ENCODE results near the gene PDE3B.

DNA sequence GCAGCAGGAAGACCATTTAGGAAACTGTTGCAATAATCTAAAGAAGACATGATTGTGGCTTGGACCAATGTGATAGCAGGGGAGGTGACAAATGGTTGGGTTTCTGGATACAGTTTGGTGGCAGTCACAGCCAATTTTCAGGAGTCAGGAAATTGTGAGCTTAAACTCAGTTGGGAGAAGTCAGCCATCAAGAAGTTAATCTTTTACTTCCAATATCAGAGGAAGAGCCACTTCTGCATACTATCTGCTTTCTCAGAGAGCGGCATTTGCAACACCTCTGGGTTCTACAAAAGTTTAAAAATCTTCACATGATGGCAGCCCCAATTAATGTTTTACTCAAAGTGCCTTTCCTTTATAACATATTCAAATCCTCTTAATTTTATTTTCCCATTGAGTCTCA, 33.7 kb upstream of the PDE3B start:
- TF ChIP-seq, protein P1, sequence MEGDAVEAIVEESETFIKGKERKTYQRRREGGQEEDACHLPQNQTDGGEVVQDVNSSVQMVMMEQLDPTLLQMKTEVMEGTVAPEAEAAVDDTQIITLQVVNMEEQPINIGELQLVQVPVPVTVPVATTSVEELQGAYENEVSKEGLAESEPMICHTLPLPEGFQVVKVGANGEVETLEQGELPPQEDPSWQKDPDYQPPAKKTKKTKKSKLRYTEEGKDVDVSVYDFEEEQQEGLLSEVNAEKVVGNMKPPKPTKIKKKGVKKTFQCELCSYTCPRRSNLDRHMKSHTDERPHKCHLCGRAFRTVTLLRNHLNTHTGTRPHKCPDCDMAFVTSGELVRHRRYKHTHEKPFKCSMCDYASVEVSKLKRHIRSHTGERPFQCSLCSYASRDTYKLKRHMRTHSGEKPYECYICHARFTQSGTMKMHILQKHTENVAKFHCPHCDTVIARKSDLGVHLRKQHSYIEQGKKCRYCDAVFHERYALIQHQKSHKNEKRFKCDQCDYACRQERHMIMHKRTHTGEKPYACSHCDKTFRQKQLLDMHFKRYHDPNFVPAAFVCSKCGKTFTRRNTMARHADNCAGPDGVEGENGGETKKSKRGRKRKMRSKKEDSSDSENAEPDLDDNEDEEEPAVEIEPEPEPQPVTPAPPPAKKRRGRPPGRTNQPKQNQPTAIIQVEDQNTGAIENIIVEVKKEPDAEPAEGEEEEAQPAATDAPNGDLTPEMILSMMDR (IDR thresholded peaks at IDR 0.05) = no peak
- TF ChIP-seq POLR2A (IDR thresholded peaks at IDR 0.05) = no peak
